Activated CD4-positive, CD25-positive, alpha-beta regulatory T cell treated with anti-CD3 and anti-CD28 coated beads, Interleukin-2, amount 50 U/mL, for 24 hours (primary cell): ENCODE results near the gene ITGBL1.

Experiments
- ATAC-seq, 2 donors: fragments of 150-1000 bp; cut with Tn5 transposase; one replicate each; pipeline ENCODE4 v1.10.0; 2021; ENCODE audit warnings: mild to moderate bottlenecking in 1 of 2, moderate library complexity in 1 of 2

Gene ITGBL1

DNA sequence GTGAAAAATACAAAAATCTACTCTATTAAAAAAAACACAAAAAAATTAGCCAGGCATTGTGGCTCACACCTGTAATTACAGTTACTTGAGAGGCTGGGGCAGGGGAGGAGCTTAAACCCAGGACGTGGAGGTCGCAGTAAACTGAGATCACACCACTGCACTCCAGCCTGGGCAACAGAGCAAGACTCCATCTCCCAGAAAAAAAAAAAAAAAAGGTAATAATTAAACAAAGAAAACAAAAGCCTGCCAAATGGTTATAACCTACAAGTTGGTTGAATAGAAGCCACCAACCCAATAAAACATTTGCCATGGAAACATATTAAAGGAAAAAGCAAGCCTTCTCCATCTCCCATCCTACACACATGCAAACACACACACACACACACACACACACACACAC, 255.2 kb downstream of the ITGBL1 start:
- no peak for ATAC-seq

DNA sequence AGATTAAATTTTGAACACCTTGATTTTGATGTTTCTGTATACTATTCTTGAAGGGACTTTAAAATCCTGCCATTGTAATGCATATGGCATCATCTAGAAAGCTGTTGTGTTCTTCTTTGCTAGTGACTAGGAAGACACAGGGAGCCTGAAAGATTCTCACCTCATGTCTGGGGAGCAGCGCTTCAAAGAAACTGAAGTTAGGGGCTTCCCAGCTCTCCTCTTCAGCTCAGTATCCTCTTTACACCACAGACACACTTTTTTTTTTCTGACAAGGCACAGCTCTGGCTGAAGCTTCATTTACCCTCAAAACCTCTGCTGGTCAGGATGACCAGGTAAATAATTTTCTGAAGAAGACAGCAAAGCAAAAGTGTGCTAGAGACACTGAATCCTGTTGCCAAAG, 255.6 kb downstream of the ITGBL1 start:
- ATAC-seq: no peak

DNA sequence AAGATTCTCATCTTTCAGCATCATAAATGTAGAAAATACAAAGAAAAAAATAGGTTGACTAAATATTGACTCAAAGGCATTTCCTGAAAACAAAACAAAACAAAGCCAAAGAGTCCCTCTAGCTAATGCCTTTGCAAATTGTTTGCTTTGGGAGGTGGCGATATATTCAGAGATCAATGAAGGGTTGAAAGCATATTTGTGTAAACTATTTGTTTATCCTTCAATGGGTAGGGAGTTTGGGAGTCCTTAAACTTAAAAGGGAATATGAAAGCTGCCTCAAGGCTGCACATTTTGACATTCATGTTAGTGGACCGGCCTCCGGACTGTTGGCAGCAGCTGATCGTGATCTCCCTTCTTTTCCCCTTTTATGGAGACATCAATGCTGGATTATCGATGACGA, 257.5 kb downstream of the ITGBL1 start:
- no peak for ATAC-seq

DNA sequence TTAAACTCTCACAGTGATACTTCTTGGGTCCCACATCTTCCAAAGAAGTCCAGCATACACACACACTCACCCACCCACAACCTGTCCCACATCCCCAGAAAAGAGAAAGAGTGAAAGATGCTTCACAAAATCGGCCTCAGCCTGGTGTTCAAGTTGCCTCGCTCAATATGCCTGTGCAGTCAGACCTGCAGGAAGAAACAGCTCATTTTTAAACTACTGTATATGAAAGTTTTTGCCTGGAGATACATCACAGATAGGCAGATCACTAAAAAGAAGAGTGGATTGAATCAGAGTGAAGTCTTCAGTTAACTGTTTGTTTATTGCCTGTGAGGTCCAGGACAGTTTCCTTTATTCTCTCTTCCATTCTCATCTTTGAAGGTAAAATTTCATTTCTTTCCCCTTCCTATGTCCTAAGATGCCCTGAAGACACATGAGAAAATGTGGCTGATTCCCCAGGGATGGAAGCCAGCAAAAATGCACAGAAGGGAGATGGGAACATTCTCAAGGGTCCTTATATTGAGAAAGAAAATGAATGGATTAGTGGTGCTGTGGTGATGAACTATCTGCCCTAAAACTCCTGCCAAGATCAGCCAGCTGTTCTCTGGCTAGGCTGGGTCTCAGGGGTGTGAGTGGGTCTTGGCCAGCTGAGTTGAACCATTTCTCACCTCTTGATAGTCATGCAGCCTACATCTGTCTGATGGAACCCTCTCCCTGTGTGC, 259.0 kb downstream of the ITGBL1 start:
- ATAC-seq: no peak

DNA sequence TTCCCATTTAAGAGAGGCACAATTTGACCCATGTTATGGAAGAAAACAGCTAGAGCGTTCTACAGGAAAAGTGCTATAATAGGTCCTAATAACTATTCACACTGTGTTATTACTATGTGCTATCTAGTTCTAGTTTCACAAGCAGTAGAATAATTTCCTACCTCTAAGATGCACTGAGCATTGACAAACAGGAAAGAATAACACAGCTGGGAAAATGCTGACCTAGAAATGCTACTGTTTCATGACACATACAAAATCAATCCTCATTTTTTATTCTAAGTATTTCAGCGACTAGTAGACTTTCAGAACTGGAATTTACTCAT, 259.5 kb downstream of the ITGBL1 start:
- no peak for ATAC-seq

DNA sequence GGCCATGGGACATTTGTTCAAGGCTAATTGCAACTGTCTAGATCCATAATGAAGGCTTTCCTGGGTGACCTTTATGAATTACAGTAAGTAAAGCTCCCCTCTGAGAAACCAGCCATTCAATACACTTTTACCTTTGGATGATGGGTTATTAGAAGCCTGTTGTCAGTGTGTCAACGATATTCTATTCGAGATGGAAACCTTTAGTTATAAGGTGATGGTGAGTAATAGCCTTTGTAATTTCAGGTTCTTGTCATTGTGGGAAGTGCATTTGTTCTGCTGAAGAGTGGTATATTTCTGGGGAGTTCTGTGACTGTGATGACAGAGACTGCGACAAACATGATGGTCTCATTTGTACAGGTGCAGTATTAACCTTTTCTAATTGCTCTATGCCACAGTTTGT, 261.7 kb downstream of the ITGBL1 start:
- no peak for ATAC-seq

DNA sequence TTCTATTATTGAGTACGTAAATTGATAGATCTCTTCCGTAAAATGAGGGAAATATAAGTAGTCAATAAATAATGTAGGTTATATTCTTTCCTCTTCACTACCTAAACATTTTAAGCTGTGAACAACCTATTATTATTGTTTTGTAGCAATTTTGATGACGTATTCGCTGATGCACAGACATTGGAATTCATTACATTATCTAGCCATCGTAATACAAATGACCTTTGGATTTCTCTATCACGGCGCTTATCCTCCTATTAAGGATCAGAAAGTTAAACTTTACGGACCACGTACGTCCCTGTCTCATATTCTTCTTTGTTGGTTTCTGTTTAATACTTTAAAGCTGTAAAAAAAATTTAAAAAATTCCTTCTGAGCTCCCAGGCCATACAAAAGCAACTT, 264.9 kb downstream of the ITGBL1 start:
- ATAC-seq: no peak

DNA sequence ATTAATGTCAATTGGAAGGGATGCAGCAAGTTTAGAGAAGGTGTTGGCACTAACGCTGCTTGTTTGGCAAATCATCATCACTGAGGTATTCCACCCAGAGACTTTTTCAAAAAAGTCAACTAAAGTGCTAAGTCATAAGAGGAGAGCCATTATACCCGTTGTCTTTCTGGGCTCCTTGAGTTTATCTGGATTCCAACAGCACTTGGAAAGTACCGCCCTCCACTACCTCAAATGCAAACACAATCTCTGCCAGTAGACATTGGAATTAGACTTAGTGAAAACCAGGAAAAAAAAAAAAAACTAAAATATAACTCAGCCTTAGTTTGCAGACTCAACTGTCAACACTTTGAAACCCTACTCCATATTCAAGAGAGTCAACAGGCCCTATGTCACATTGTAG, 266.0 kb downstream of the ITGBL1 start:
- no peak for ATAC-seq

DNA sequence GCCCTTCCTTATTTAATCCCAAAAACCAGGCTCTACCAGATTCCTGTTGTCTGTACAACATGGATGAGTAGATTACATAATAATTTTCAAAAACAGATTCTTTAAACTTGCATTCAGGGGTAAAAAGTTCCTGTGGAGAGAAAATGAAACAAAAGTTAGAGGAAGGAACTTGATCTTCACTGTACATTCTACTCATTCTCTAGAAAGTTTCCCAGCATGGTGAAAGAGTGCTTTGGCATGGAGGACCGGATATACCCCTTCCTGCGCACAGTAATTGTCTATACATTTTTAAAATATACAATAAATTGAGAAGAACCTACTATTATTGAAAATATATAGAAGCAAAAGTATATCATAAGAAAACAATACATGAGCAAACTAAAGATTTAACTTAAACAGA, 274.2 kb downstream of the ITGBL1 start:
- no peak for ATAC-seq

DNA sequence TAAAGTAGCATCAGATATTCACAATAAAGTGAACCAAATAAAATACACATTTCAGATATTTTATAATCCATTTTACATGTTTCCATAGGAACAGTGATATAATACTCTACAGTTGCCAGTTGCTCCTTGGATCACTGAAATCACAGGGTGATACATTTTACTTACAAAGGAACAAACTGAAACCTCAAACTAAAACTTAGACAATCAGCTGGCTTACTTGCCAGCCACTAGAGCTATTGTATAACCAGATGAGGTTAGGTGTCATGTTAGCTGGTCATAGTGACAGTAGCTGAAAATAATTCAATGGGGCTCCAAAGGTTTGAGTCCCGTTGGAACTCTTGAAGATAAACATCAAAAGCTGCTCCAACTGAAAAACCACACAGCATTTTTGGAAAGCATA, 274.6 kb downstream of the ITGBL1 start:
- ATAC-seq: no peak

DNA sequence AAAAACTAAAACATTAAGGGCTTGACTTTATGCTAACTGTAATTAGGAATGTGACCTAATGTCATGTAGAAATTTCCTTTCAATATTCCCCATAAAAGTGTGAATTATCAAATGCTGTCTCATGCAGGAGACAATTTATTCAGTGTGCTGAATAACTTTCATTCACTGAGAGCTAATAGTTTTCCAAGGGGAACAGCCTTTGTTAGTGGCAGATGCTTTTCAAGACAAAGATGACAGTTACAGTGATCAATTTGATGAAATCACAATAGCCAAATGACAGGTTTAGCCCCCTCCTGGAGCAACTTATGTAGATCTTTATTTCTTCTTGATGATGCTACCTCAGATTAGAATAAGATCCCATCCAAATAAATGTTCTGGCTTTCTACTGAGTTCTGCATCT, 275.5 kb downstream of the ITGBL1 start:
- ATAC-seq: no peak

DNA sequence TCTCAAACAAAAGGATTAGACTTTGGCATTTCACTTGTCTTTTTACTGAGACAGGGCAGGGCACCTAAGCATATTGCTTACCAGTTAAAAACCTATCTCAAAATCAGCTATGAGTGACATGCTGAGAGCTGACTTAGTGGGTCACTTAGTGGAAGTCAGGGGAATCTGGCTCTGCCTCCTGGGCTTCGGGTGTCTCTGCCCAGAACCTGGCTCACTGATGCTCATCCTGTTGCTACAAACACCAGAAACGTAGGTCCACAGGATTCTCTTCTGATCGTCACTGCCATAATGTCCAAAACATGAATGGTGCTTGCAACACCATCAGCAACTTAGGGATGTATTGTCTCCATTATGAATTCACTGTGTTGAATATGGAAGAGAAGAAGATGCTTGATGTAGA, 276.1 kb downstream of the ITGBL1 start:
- no peak for ATAC-seq

DNA sequence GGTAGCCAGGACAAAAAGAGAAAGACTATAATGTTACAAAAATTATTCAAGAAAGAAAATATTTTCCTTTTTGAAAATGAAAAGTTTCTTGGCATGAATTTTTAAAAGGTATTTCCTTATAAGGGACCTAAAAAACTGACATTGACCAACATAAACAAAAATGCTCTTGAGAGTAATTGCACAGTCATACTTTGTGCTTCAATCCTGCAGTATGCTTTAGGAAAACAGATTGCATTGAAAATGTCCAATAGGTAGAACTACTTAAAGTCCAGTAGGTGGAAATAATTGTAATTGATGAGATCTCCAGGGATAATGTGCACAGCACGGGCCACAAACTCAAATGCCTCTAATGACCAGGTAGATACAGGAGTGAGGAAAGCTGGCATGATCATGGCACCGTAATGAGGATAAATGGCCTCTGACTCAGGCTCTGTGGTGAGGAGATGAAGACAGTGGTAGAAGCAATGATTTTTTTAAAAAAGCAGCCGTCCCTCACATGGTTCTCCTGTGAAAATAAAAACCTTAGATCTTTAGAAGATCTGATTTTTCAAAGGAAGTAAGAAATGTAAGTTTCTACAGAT, 278.0 kb downstream of the ITGBL1 start:
- ATAC-seq: no peak

DNA sequence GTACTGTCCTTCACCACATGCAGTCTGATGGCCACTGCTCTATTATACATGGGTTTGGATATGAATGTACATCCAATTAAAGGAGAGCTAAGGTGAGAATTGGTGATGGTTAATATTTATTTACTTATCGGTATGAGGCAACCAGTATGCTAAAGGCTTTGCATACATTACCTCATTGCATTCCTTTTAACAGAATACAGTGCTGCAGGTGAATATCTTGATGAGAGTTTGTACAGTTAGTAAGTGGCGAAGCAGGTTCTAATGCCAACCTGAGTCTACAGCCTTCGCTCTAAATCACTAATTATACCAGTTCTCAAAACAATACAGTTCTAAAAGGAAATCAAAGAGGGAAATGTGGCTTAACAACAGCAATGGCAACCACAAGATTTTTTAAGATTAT, 284.1 kb downstream of the ITGBL1 start:
- no peak for ATAC-seq

DNA sequence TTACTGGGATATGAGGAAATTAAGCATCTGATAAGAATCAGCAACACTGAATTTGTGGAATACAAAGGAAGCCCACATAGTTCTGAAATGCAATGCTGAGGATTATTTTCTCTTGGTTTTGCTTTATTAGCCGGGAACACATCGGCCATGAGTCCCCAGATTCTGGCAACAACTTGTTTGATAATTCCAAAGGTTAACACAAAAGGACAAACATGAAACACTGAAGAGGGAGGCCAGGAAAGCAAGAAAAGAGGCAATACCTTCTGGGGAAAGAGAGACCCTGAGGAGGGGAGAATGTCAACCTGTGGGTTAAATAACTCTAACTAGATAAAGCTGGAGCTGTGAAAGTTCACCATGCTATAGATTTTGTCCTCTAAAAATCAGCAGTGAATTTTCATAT, 285.9 kb downstream of the ITGBL1 start:
- no peak for ATAC-seq

DNA sequence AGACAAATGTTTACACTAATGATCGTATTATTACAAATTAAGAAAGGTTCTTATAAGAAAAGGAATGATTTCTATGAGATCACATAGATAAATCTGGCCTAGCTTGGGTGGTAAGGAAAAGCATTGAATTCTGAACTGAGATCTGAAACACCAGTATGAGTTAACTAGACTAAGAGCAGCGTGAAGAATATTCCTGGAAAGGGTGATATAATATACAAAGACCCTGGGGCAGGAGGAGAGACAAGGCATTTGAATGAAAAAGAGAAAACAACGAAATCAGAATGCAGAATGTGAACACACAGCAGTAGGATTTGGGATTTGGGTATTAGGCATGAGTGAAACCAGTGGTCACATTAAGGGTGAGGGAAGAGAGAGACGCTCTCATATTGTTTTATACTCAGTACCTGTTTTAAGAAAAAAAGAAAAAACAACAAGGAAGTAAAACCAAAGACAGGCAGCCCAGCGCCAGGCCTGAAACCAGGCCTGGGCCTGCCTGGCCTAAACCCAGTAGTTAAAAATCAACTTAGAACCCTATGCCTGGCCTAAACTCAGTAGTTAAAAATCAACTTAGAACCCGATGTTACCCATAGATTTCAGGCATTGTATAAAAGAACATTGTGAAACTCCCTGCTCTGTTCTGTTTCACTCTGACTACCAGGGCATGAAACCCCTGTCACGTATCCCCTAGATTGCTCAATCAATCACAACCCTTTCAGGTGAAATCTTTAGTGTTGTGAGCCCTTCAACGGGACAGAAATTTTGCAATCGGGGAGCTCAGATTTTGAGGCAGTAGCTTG, 287.1 kb downstream of the ITGBL1 start:
- ATAC-seq: no peak

DNA sequence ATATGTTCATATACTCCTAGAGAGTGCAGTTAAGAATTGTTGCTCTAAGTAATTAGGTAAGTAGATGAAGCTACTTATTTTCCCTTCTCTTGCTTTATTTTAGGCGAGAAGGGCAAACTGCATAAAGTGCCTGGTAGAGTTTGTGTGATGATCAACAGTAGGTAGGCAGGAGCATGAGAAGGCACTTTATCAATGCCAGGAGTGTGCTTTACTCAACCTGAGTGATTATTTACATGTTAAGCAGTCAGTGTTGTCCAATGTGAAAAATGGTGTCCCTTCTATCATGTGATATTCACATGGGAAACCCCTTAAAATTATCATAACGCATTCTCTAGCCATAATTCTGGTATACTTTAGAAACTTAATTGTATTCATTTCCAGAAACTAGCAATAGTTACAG, 294.0 kb downstream of the ITGBL1 start:
- ATAC-seq: no peak

DNA sequence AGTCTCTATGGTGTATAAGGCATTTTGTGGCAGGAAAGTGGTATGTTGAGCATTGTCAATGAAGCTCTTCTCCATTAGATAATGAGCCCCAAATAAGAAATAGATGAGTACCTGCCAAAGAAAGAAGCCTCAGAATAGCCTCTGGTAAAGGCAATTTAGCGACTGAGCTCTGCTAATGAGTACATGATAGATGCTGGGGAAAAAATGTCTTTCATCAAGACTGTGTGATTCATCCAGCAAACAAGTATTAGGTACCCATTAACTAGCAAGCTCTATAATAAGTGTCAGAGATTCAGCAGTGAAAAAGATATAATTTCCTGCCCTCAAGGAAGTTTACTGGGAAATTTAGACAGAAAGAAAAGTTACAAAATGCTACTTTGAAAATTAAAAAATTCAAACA, 294.6 kb downstream of the ITGBL1 start:
- ATAC-seq: no peak

DNA sequence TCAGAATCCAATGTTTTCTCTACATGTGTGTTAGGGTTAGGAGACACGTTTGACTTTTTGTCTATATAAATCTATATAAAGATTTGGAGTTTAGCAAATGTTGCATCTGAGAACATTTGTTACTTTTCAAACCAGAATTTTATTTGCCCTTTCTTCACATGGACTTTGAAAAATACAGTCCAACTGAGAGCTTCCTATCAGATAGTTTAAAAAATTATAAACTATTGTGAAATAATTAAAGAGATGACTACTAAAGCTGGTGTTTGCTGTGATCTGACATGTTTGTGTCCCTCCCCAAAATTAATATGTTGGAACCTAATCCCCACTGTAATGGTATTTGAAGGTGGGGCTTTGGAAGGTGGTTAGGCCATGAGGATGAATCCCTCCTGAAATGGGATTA, 297.1 kb downstream of the ITGBL1 start:
- no peak for ATAC-seq

DNA sequence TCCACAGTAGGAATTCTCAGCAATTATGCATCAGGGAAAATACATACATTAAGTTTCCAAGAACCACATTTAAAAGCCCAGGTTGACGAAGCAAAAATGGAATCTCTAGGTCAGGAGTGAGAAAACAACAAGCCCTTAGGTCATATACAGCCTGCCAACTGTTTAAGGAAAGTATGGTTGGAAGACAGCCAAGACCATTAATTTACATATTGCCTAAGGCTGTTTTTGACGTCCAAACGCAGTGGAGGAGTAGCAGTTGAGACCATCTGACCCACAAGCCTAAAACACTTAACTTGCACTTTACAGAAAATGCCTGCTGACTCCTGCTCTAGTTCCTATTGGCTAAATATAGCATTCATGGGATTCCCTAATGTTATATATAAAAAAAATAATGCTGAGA, 299.0 kb downstream of the ITGBL1 start:
- no peak for ATAC-seq

DNA sequence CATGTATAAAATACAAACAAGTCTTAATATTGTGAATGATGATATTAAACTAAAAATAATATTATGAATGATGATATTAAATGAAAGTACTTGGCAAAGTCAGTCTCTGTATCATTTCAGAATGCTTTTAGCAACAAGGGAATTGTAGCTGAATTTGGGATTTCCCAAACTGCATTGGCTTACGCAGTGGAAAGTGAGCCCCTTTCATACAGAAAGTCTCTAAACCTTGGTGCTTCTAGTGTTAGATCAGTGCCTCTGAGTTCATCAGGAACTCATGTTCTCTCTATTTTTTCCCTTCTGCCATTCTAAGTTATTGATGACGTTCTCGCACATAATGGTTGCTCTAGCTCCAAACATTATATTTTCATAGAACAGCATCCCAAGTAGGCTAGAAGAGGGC, 300.0 kb downstream of the ITGBL1 start:
- ATAC-seq: no peak

DNA sequence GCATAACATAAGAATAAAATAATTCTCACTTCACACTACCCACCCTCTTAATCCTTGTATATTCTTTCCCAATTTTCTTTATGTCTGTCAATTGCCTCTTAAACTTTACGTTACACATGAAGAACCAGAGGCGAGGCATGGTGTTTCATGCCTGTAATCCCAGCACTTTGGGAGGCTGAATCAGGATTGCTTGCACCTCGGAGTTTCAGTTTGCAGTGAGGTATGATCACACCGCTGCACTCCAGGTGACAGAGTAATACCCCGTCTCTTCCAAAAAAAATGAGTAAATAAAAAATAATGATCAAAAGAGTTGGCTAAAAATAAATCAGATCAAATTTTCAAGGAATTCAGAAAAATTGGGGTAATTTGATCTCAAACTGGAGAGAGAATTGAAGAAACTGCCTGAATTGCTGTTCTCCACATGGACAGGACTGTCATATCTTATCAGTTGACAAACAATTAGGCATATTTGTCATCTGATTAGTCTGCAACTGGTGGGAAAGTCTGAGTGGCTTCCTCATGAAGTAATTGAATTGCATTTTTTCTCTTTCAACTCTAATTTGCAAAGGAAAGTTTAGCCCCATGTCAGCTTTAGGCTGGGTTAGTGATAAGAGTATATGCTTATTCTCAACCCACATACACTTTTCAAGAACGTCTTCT, 302.9 kb downstream of the ITGBL1 start:
- no peak for ATAC-seq

DNA sequence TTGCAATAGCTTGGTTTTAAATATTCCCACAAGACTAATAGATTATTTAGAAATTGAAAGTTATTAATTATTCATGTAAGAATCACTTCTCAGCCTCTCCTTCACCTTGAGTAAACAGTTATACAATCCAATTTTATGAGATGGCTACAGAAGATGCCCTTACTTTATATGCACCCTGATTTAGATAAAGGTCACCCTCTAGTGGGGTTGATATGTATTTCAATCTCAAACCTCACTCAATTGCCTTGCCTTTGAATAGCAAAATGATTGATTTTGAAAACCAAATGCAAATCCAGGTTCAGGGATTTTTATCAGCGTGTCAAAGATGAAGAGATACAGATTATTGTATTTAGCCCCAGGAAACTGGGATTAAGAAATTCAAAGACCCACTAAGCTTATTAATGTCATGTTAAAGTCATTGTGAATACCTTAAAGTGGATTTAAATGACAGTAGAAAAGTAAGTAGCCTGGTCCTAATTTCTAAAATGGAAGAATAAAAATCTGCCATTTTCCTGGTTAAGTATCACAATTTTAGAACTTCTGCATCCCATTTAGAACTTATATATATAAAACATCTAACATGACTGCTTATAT, 305.1 kb downstream of the ITGBL1 start:
- no peak for ATAC-seq

DNA sequence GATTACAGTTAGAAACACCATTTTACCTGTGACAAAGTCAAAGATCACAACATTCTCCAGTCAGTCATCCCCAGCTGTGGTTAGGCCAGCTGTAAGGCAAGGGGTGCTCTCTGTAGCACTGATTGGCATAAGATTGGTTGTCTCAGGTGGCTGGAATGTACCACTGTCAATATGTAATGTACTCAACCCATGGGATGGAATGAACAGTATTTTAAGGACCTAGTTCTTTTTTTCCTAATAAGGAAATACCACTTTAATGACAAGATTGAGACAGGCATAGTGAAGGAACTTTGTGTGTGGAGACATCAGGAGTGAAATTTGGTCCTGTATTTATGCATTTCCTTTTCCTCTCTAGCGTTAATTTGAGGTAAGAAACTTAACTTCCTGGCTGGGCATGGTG, 310.7 kb downstream of the ITGBL1 start:
- ATAC-seq: no peak
